Measurements from ENCODE around the gene RPL22L1. TPM values are rescaled to one million over a fixed set of nuclear protein-coding genes. Genes with fewer than 3 reads are reported as not detected.

Gene RPL22L1
- total RNA-seq, 1 experiment from 2014 or later: 41.5 TPM

- H3K9me3 ChIP-seq (ENCODE audit: low read depth, low read length, poor library complexity, severe bottlenecking): no peaks in the 10 kb centered on the region
- no TSS peak for BruUV-seq (replicated peaks)
- ChIA-PET POLR2A (ENCODE audit: low non-redundant PET) (interaction anchor here (0.6 kb wide), 1 partner anchor 150 kb away, joined by 3 read pairs; no protein-coding TSS in a partner anchor), CTCF (interaction anchor here (1.4 kb wide), 1 partner anchor 403 kb away, joined by 3 read pairs; no protein-coding TSS in a partner anchor)
- H3K4me1 ChIP-seq (ENCODE audit: insufficient read depth, low read length, poor library complexity, severe bottlenecking): peaks cover 4% of the 10 kb centered on the region
- intact Hi-C loops (cut with micrococcal nuclease; ENCODE audit: unreplicated experiment): no loop called here
- no peak overlapping the region for H3K4me3 ChIP-seq (ENCODE audit: low read depth, low read length, poor library complexity, severe bottlenecking)
- H3K27ac ChIP-seq (ENCODE audit: low read depth, low read length, poor library complexity, severe bottlenecking): no peak overlapping the region
- TF ChIP-seq EZH2 (IDR thresholded peaks at IDR 0.05; ENCODE audit: borderline replicate concordance, low read depth, low read length, poor library complexity, severe bottlenecking) (no peak), CTCF (conservative IDR thresholded peaks at IDR 0.05; ENCODE audit: low read depth, low read length) (no peak)
- no peak for DNase-seq (ENCODE audit: low spot score)
- no peaks in the 10 kb centered on the region for H3K36me3 ChIP-seq (ENCODE audit: insufficient read depth, low read length, poor library complexity, severe bottlenecking)
- H3K27me3 ChIP-seq (replicated peaks; ENCODE audit: insufficient read depth, low read depth, low read length, poor library complexity): no peaks in the 10 kb centered on the region
These were observed 53.7 kb downstream of the RPL22L1 start for GRCh38 chr3:170816341-170816740.

- Histone ChIP-seq H3K27me3 (replicated peaks; ENCODE audit: insufficient read depth, low read depth, low read length, poor library complexity) (no peaks in the 10 kb centered on the region), H3K36me3 (ENCODE audit: insufficient read depth, low read length, poor library complexity, severe bottlenecking) (no peaks in the 10 kb centered on the region), H3K4me3 (ENCODE audit: low read depth, low read length, poor library complexity, severe bottlenecking) (no peak overlapping the region), H3K27ac (ENCODE audit: low read depth, low read length, poor library complexity, severe bottlenecking) (no peak overlapping the region), H3K4me1 (ENCODE audit: insufficient read depth, low read length, poor library complexity, severe bottlenecking) (peaks cover 4% of the 10 kb centered on the region), H3K9me3 (ENCODE audit: low read depth, low read length, poor library complexity, severe bottlenecking) (no peaks in the 10 kb centered on the region)
- CTCF ChIA-PET: no interaction called here
- POLR2A ChIA-PET (ENCODE audit: low non-redundant PET): no interaction called here
- TF ChIP-seq EZH2 (IDR thresholded peaks at IDR 0.05; ENCODE audit: borderline replicate concordance, low read depth, low read length, poor library complexity, severe bottlenecking) (no peak), CTCF (conservative IDR thresholded peaks at IDR 0.05; ENCODE audit: low read depth, low read length) (no peak)
- BruUV-seq (replicated peaks): no TSS peak
- no peak for DNase-seq (ENCODE audit: low spot score)
- intact Hi-C loops (cut with micrococcal nuclease; ENCODE audit: unreplicated experiment): no loop called here
These were observed 54.1 kb downstream of the RPL22L1 start for GRCh38 chr3:170815936-170816335.

- Histone ChIP-seq H3K4me1 (ENCODE audit: insufficient read depth, low read length, poor library complexity, severe bottlenecking) (peaks cover 4% of the 10 kb centered on the region), H3K27ac (ENCODE audit: low read depth, low read length, poor library complexity, severe bottlenecking) (no peak overlapping the region), H3K4me3 (ENCODE audit: low read depth, low read length, poor library complexity, severe bottlenecking) (no peak overlapping the region), H3K9me3 (ENCODE audit: low read depth, low read length, poor library complexity, severe bottlenecking) (no peaks in the 10 kb centered on the region), H3K36me3 (ENCODE audit: insufficient read depth, low read length, poor library complexity, severe bottlenecking) (no peaks in the 10 kb centered on the region), H3K27me3 (replicated peaks; ENCODE audit: insufficient read depth, low read depth, low read length, poor library complexity) (no peaks in the 10 kb centered on the region)
- ChIA-PET CTCF (no interaction called here), POLR2A (ENCODE audit: low non-redundant PET) (interaction anchor here (0.6 kb wide), 1 partner anchor 43 kb away, joined by 3 read pairs; no protein-coding TSS in a partner anchor)
- DNase-seq (ENCODE audit: low spot score): peak; percentile 52
- intact Hi-C loops (cut with micrococcal nuclease; ENCODE audit: unreplicated experiment): no loop called here
- BruUV-seq (replicated peaks): no TSS peak
- TF ChIP-seq EZH2 (IDR thresholded peaks at IDR 0.05; ENCODE audit: borderline replicate concordance, low read depth, low read length, poor library complexity, severe bottlenecking) (no peak), CTCF (conservative IDR thresholded peaks at IDR 0.05; ENCODE audit: low read depth, low read length) (no peak)
These were observed 54.7 kb downstream of the RPL22L1 start for GRCh38 chr3:170815340-170815739.

Other genes starting within 250 kb of the RPL22L1 start
- gene EIF5A2, start 38.4 kb upstream of the RPL22L1 start, total RNA-seq (2021): 18.3 and 20.6 TPM in 2 replicates
- gene SLC2A2, start 156.5 kb upstream of the RPL22L1 start, total RNA-seq (2021): not detected in 2 replicates